ENCODE measurements around the gene TMPRSS7.
A peak's percentile ranks its signal among the peaks of the same experiment; 100 is the strongest.

The TMPRSS7 gene

GRCh38 chr3:112034436-112034835 is at the start of gene TMPRSS7:
Gene TMPRSS7 (plus strand): TSS chr3:112034736. CDS start chr3:112034846, 110 bp downstream.
- H3K4me2 ChIP-seq (ENCODE audit: low read length): no peak within 1 kb of the TSS
- H2AFZ ChIP-seq: no peak within 1 kb of the TSS
- H3K36me3 ChIP-seq (ENCODE audit: control insufficient read depth, insufficient read depth, low read length): no peaks in the 10 kb centered on the region
- no peaks in the 10 kb centered on the region for H3K27me3 ChIP-seq (ENCODE audit: control insufficient read depth, insufficient read depth, low read length)
- no peak within 1 kb of the TSS for H3K4me3 ChIP-seq (ENCODE audit: low read depth, low read length)
- H3K9me3 ChIP-seq (ENCODE audit: control insufficient read depth, low read length): no peaks in the 10 kb centered on the region
- no peak for TF ChIP-seq CTCF (IDR thresholded peaks at IDR 0.05)
- H3K27ac ChIP-seq: no peak within 1 kb of the TSS
- H3K79me2 ChIP-seq: no peaks in the 10 kb centered on the region
- H3K9ac ChIP-seq: no peak within 1 kb of the TSS
- no peaks in the 10 kb centered on the region for H3K4me1 ChIP-seq

- Histone ChIP-seq H3K27me3 (ENCODE audit: control insufficient read depth, insufficient read depth, low read length) (no peaks in the 10 kb centered on the region), H3K79me2 (no peaks in the 10 kb centered on the region), H3K9ac (no peak overlapping the region), H2AFZ (no peak overlapping the region), H3K9me3 (ENCODE audit: control insufficient read depth, low read length) (no peaks in the 10 kb centered on the region), H3K4me1 (no peaks in the 10 kb centered on the region), H3K27ac (no peak overlapping the region), H3K36me3 (ENCODE audit: control insufficient read depth, insufficient read depth, low read length) (no peaks in the 10 kb centered on the region), H3K4me2 (ENCODE audit: low read length) (no peak overlapping the region), H3K4me3 (ENCODE audit: low read depth, low read length) (no peak overlapping the region)
- no peak for TF ChIP-seq CTCF (IDR thresholded peaks at IDR 0.05)
These were observed 47.7 kb upstream of the TMPRSS7 start for GRCh38 chr3:111986800-111987199.

- Histone ChIP-seq H3K9me3 (ENCODE audit: control insufficient read depth, low read length) (no peaks in the 10 kb centered on the region), H3K27ac (no peak overlapping the region), H2AFZ (no peak overlapping the region), H3K27me3 (ENCODE audit: control insufficient read depth, insufficient read depth, low read length) (no peaks in the 10 kb centered on the region), H3K4me2 (ENCODE audit: low read length) (no peak overlapping the region), H3K4me3 (ENCODE audit: low read depth, low read length) (no peak overlapping the region), H3K79me2 (no peaks in the 10 kb centered on the region), H3K36me3 (ENCODE audit: control insufficient read depth, insufficient read depth, low read length) (no peaks in the 10 kb centered on the region), H3K4me1 (no peaks in the 10 kb centered on the region), H3K9ac (no peak overlapping the region)
- TF ChIP-seq CTCF (IDR thresholded peaks at IDR 0.05): peak; percentile 72
These were observed 45.4 kb upstream of the TMPRSS7 start for GRCh38 chr3:111989061-111989678.

GRCh38 chr3:111993038-111993437 is 41.5 kb upstream of the TMPRSS7 start:
- H2AFZ ChIP-seq: no peak overlapping the region
- TF ChIP-seq CTCF (IDR thresholded peaks at IDR 0.05): no peak
- H3K79me2 ChIP-seq: no peaks in the 10 kb centered on the region
- no peaks in the 10 kb centered on the region for H3K9me3 ChIP-seq (ENCODE audit: control insufficient read depth, low read length)
- H3K36me3 ChIP-seq (ENCODE audit: control insufficient read depth, insufficient read depth, low read length): no peaks in the 10 kb centered on the region
- H3K4me3 ChIP-seq (ENCODE audit: low read depth, low read length): no peak overlapping the region
- no peaks in the 10 kb centered on the region for H3K27me3 ChIP-seq (ENCODE audit: control insufficient read depth, insufficient read depth, low read length)
- H3K4me2 ChIP-seq (ENCODE audit: low read length): no peak overlapping the region
- no peak overlapping the region for H3K27ac ChIP-seq
- no peaks in the 10 kb centered on the region for H3K4me1 ChIP-seq
- H3K9ac ChIP-seq: no peak overlapping the region

All from parathyroid adenoma (tissue), 2 donors.